PC-9 (cell line): ENCODE data around the gene CRYL1.

Source experiments
- EZH2 ChIP-seq: fragments of 200-600 bp; sonication (generic); IDR thresholded peaks from 2 replicates; pipeline ENCODE4 v1.8.0; 2017; ENCODE audit warnings: antibody characterized with exemption, low read depth
- TF ChIP-seq, protein P1 (sequence below): fragments of 200-600 bp; sonication (generic); conservative IDR thresholded peaks from 2 replicates; pipeline ENCODE4 v1.6.1; 2017; ENCODE audit warnings: mixed run types, antibody characterized with exemption, mild to moderate bottlenecking, moderate library complexity

DNA sequence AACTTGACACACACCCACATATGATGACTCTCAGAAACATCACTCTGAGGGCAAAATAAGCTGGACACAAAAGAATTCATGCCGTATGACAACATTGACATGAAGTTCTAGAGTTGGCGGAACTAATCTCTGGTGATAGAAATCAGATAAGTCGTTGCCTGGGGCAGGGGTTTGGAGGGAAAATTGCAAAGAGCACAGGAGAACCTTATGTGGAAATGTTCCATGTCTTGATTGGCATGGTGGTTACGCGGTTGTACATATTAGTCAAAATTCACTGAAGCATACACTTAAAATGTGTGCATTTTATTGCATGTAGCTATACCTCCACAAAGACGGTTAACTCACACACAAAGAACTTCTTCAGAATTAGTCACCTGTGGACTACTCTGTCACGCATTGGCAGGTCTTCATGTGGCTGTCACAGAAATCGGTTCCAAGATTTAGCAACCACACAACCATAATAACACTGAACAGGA lies 155.7 kb downstream of the CRYL1 start:
- TF ChIP-seq, protein P1, sequence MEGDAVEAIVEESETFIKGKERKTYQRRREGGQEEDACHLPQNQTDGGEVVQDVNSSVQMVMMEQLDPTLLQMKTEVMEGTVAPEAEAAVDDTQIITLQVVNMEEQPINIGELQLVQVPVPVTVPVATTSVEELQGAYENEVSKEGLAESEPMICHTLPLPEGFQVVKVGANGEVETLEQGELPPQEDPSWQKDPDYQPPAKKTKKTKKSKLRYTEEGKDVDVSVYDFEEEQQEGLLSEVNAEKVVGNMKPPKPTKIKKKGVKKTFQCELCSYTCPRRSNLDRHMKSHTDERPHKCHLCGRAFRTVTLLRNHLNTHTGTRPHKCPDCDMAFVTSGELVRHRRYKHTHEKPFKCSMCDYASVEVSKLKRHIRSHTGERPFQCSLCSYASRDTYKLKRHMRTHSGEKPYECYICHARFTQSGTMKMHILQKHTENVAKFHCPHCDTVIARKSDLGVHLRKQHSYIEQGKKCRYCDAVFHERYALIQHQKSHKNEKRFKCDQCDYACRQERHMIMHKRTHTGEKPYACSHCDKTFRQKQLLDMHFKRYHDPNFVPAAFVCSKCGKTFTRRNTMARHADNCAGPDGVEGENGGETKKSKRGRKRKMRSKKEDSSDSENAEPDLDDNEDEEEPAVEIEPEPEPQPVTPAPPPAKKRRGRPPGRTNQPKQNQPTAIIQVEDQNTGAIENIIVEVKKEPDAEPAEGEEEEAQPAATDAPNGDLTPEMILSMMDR = no peak
- no peak for TF ChIP-seq EZH2
